ENCODE data around the gene HNRNPLL.

DNA sequence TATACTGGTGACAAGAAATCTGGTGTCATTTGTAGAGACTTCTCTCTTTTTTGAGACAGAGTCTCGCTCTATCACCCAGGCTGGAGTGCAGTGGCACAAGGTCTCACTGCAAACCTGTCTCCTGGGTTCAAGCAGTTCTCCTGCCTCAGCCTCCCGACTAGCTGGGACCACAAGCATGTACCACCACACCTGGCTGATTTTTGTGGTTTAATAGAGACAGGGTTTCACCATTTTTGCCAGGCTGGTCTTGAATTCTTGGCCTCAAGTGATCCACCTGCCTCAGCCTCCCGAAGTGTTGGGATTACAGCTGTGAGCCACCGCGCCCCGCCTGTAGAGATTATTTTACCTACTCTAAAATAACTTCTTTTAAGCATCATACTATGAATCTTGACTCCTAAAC, 6.5 kb downstream of the HNRNPLL start:
- TF ChIP-seq, protein P1, sequence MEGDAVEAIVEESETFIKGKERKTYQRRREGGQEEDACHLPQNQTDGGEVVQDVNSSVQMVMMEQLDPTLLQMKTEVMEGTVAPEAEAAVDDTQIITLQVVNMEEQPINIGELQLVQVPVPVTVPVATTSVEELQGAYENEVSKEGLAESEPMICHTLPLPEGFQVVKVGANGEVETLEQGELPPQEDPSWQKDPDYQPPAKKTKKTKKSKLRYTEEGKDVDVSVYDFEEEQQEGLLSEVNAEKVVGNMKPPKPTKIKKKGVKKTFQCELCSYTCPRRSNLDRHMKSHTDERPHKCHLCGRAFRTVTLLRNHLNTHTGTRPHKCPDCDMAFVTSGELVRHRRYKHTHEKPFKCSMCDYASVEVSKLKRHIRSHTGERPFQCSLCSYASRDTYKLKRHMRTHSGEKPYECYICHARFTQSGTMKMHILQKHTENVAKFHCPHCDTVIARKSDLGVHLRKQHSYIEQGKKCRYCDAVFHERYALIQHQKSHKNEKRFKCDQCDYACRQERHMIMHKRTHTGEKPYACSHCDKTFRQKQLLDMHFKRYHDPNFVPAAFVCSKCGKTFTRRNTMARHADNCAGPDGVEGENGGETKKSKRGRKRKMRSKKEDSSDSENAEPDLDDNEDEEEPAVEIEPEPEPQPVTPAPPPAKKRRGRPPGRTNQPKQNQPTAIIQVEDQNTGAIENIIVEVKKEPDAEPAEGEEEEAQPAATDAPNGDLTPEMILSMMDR (IDR thresholded peaks at IDR 0.05; ENCODE audit: insufficient read depth, low read depth, low read length): no peak
- TF ChIP-seq EZH2 (IDR thresholded peaks at IDR 0.05; ENCODE audit: insufficient read depth, low read length): no peak

All from astrocyte (in vitro differentiated cells and primary cell).